ENCODE measurements around the gene CAMKMT.

Gene CAMKMT

GRCh38 chr2:44524347-44524926 lies 162.7 kb downstream of the CAMKMT start:
- no peak overlapping the region for H3K27ac ChIP-seq
- TF ChIP-seq, protein P1, sequence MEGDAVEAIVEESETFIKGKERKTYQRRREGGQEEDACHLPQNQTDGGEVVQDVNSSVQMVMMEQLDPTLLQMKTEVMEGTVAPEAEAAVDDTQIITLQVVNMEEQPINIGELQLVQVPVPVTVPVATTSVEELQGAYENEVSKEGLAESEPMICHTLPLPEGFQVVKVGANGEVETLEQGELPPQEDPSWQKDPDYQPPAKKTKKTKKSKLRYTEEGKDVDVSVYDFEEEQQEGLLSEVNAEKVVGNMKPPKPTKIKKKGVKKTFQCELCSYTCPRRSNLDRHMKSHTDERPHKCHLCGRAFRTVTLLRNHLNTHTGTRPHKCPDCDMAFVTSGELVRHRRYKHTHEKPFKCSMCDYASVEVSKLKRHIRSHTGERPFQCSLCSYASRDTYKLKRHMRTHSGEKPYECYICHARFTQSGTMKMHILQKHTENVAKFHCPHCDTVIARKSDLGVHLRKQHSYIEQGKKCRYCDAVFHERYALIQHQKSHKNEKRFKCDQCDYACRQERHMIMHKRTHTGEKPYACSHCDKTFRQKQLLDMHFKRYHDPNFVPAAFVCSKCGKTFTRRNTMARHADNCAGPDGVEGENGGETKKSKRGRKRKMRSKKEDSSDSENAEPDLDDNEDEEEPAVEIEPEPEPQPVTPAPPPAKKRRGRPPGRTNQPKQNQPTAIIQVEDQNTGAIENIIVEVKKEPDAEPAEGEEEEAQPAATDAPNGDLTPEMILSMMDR (IDR thresholded peaks at IDR 0.05) = no peak
- H3K4me3 ChIP-seq = no peak overlapping the region
- DNase-seq (ENCODE audit: low spot score) = no peak

GRCh38 chr2:44526352-44526751 lies 164.6 kb downstream of the CAMKMT start:
- DNase-seq (ENCODE audit: low spot score) = no peak

DNA sequence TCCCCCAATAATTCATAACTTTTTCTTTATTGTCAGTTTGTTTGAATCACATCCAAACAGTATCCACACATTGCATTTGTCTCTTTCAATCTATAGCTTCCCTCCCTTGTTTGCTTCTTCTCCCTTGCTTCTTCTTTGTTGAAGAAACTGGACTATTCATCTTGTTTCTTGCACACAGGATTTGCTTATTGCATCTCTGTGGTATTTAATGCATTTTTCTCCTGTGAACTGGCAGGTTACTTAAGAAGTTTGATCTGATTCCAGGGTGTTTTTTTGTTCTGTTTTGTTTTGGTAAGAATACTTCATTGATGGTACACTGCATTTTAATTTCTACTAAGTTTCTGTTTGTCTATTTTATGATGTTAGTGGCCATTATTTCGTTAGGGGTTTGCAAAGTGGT lies 166.8 kb downstream of the CAMKMT start:
- DNase-seq (ENCODE audit: low spot score) = no peak
- TF ChIP-seq, protein P1 (IDR thresholded peaks at IDR 0.05) = no peak
- Histone ChIP-seq H3K27ac (no peak overlapping the region), H3K4me3 (no peak overlapping the region)

More at GRCh38 chr2:44526352-44526751, 164.6 kb downstream of the CAMKMT start:
- no peak overlapping the region for H3K4me3 ChIP-seq
- no peak overlapping the region for H3K27ac ChIP-seq
- TF ChIP-seq, protein P1 (IDR thresholded peaks at IDR 0.05) = no peak

DNA sequence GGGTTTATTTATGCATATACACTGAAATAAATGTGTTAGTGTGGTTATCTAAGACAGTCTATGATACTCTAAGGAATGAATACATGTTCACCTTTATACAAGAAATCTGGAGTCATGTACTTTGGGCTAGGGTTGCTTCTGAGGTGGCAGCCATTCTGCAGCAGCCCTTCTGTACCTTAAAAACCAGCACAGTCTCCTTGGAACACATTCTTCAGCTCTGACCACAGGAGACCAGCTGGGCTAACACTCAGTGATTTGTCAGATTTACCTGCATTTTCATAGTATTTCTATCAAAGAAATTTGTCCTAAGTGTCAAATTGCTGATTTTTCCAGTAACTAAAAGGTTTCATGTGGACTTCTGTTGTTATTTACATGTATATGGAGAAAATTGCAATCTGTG lies 167.7 kb downstream of the CAMKMT start:
- H3K27ac ChIP-seq = no peak overlapping the region
- TF ChIP-seq, protein P1 (IDR thresholded peaks at IDR 0.05) = no peak
- no peak overlapping the region for H3K4me3 ChIP-seq
- DNase-seq (ENCODE audit: low spot score) = no peak

DNA sequence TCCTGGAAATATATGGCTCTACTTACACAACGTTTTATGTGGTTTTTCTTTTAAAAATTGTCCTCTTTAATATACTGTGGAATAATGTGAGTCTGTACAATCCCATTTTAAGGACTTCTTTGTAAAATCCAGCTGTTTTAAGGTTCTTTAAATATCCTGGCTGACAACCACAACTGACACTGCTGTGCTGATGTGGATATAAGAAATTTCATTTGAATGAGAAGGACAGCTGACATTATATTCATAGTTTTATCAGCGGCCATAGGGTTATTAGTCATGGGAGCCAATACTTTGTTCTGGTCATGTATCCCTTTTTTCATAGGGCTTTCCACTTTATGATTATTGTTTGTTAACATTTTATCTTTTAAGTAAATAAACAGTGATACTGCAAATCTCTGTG lies 169.5 kb downstream of the CAMKMT start:
- no peak overlapping the region for H3K27ac ChIP-seq
- TF ChIP-seq, protein P1 (IDR thresholded peaks at IDR 0.05) = no peak
- DNase-seq (ENCODE audit: low spot score) = no peak
- H3K4me3 ChIP-seq = no peak overlapping the region

DNA sequence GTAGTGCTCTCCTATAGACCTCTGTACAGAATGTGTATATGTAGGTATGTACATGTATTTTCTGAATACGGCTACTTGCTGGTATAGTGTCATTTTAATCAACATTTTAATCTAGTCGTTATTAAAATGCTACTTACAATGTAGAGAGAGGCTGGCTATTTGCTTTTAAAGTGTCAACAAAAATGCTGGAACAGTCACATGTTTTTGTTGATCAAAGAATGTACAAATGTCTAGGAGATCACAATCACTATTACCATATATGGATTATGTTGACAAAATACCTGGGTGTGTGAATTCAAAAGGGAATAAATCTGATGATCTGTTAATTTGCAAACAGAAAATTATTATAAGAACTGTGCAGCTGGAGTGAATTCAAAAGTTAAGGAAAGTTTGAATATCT lies 170.3 kb downstream of the CAMKMT start:
- no peak overlapping the region for H3K4me3 ChIP-seq
- DNase-seq (ENCODE audit: low spot score) = no peak
- TF ChIP-seq, protein P1 (IDR thresholded peaks at IDR 0.05) = no peak
- no peak overlapping the region for H3K27ac ChIP-seq

DNA sequence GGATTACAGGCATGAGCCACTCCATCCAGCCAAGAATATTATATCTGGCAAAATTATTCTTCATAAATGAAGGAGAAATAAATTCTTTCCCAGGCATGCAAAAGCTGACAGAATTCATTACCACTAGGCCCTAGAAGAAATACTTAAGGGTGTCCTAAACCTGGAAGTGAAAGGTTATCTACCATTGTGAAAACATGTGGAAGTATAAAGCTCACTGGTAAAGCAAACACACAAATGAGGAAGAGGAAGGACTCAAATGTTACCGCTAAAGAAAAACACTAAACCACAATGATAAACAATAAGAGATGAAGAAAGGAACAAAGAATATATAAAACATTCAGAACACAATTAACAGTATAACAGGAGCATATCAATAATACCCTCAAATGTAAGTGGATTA lies 171.8 kb downstream of the CAMKMT start:
- H3K4me3 ChIP-seq = no peak overlapping the region
- no peak overlapping the region for H3K27ac ChIP-seq
- TF ChIP-seq, protein P1 (IDR thresholded peaks at IDR 0.05) = no peak
- DNase-seq (ENCODE audit: low spot score) = no peak
